Upper lobe of left lung (tissue), 4 donors: ENCODE measurements around the gene DBNDD1.

Experiments
- CTCF ChIP-seq, 6 experiments: fragments of 450-650 bp in 4 of 6; fragments of 200-600 bp in 2 of 6; sonication (generic) in 2 of 6; IDR thresholded peaks; one replicate each; pipeline ENCODE4 v1.5.1; 2016 to 2019; ENCODE audit warnings: antibody characterized with exemption in 6 of 6
- EP300 ChIP-seq, 4 donors: sonication (generic); formaldehyde crosslinking; IDR thresholded peaks; one replicate each; pipeline ENCODE4 v1.5.1; 2017; ENCODE audit warnings: antibody characterized with exemption in 4 of 4, control low read depth in 2 of 4
- POLR2A ChIP-seq, 4 donors: fragments of 450-650 bp; IDR thresholded peaks; one replicate each; pipeline ENCODE4 v1.5.1; 2016 to 2017; ENCODE audit warnings: antibody characterized with exemption in 4 of 4, mild to moderate bottlenecking in 2 of 4
- POLR2AphosphoS5 ChIP-seq, 2 donors: sonication (generic); formaldehyde crosslinking; IDR thresholded peaks; one replicate each; pipeline ENCODE4 v1.5.1; 2017; ENCODE audit warnings: antibody characterized with exemption in 2 of 2

- TF ChIP-seq CTCF (IDR thresholded peaks at IDR 0.05): no peak
- TF ChIP-seq POLR2AphosphoS5 (IDR thresholded peaks at IDR 0.05): no peak
- TF ChIP-seq POLR2A (IDR thresholded peaks at IDR 0.05): no peak
- TF ChIP-seq EP300 (IDR thresholded peaks at IDR 0.05): no peak
Measured at GRCh38 chr16:89974870-89975269, 44.4 kb downstream of the DBNDD1 start.
